SH-SY5Y (cell line): ENCODE results near the gene SUPT20HL2.

Source experiments
- GATA2 ChIP-seq: IDR thresholded peaks from 2 replicates; pipeline ENCODE4 v1.6.1; 2011; ENCODE audit warnings: mild to moderate bottlenecking, low read depth, low read length
- GATA3 ChIP-seq: IDR thresholded peaks from 2 replicates; pipeline ENCODE4 v1.6.1; 2011; ENCODE audit warnings: low read depth, mild to moderate bottlenecking, low read length, moderate library complexity

GRCh38 chrX:24282381-24283126 lies 31.3 kb downstream of the SUPT20HL2 start:
- TF ChIP-seq GATA3 (no peak), GATA2 (no peak)
